Astrocyte of the spinal cord (primary cell): ENCODE results near the gene FAM124A.

Source experiments
- DNase-seq: peaks from one replicate; pipeline ENCODE4 v3.0.0; 2011; ENCODE audit warnings: low read depth, low spot score
- H3K4me3 ChIP-seq: 2 replicates; pipeline ENCODE4 v1.5.1; 2011; ENCODE audit warnings: low read depth, mild to moderate bottlenecking, low read length, moderate library complexity
- CTCF ChIP-seq: IDR thresholded peaks from 2 replicates; pipeline ENCODE4 v1.5.1; 2012; ENCODE audit warnings: low read depth, mild to moderate bottlenecking, low read length, inconsistent platforms
- in situ Hi-C: cut with HindIII; loops from 2 replicates; pipeline ENCODE4 v1.10.0; 2017; ENCODE audit warnings: low sequenced_read_pairs

FAM124A gene

GRCh38 chr13:51212758-51213157, 9.4 kb upstream of the FAM124A start:
- no peak overlapping the region for H3K4me3 ChIP-seq
- in situ Hi-C loops: no loop called here
- DNase-seq: no peak
- no peak for TF ChIP-seq CTCF

DNA sequence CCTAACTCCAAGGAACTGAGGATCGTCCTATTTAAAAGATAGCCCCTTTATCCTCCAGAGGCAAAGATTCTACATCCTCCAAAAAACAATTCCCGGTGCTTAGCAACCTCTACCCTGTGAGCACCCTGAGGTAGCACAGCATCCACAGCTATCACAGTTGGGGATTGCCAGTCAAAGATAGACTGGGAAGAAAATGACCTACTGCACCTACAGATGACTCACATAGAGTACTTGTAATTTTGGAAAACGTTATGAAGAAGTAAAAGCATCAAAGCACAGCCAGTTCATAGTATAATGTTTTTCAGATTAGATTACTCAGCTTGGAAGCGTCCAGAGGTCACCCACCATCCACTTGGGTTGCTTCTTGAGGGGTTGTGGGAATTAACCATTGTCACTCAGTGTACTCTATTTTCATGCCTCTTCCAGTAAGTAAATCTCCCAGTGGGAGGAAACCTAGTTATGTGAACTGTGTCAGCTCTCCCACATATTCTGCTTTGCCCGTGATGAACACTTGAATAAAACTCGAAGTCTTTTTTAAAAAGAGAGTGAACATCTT, 8.9 kb upstream of the FAM124A start:
- DNase-seq: peak; percentile 33
- H3K4me3 ChIP-seq: no peak overlapping the region
- in situ Hi-C loops: no loop called here
- TF ChIP-seq CTCF: no peak

DNA sequence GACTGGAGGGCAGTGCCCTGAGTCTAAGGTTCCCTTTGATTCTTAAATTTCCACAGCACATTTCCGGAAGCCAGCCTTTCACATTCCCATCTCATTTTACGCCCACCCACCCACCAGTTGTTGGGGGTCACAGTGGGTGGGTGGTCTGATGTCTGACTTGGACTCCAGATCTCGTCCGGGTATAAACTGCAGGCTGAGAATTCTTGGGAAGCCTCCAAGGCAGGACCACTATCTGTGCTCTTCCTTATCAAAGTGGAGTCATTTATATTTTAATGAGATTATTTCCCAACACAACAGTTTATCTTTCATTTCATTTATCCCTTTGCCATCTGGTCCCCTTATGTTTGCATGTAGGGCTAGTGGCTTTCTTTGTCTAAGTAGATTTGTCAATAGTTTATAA, 3.6 kb upstream of the FAM124A start:
- no peak for TF ChIP-seq CTCF
- in situ Hi-C loops: no loop called here
- DNase-seq: no peak
- H3K4me3 ChIP-seq: no peak overlapping the region

DNA sequence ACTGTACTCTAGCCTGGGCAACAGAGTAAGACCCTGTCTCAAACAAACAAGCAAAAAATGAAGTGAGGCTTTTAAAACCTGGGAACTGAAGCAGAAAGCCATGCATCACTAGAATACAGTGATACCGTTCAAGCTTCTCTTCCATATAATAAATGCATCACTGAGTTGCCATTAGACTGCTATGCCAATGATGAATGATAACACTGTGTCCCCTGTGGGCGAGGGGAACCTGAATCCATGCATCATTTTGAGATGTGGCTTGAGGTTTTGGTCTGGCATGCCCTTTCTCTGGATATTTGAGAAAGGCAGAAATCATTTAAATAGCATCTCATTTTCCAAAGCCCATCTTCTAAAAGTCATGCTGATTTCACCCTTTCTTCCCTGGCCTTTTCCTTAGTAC, 1.5 kb upstream of the FAM124A start:
- no peak overlapping the region for H3K4me3 ChIP-seq
- DNase-seq: no peak
- TF ChIP-seq CTCF: no peak
- in situ Hi-C loops: no loop called here

DNA sequence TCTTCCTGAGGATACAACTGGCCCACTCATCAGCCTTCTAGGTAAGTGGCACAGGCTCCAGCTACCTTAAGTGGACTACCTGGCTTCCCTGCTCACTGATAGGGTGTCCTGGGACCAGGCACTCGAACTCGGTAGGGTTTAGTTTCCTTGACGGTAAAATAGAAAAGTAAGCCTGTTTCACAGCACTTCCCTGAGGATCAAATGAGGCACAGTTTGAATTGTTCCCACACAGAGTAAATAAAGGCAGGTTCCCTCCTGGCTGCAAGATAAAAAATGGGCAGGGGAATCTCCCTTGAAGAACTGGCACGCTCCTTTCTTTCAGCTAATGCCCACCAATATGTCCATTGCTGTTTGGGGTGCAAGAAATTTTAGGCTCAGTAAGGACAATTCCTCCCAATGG, 1.1 kb upstream of the FAM124A start:
- TF ChIP-seq CTCF: no peak
- DNase-seq: no peak
- H3K4me3 ChIP-seq: no peak overlapping the region
- in situ Hi-C loops: no loop called here

DNA sequence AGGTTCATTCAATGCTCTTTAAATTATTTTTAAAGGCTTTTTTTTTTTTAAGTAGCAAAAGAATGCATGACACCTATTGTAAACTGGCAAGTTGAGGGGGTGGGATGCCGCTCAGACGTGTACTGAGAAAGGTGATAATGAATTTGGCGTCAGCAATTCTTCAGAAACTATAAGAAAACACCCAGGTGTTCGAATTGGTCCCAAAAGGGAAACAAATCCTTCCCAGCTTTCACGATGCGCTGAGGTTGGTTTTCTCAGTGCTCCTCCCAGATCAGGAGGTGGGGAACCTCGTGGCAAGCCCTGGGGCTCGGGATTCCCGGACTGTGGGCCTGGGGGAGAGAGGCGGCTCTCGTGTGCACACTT, 543 bp upstream of the FAM124A start:
- DNase-seq: no peak
- in situ Hi-C loops: no loop called here
- no peak for TF ChIP-seq CTCF
- H3K4me3 ChIP-seq: peak overlapping the region; percentile 52
